Right ventricle myocardium superior (tissue), 1 donor: ENCODE results near the gene RCOR1. TPM values are rescaled to one million over a fixed set of nuclear protein-coding genes. Genes with fewer than 3 reads are reported as not detected.
"Not testable (repeated sequence)": the region's sequence is repeated elsewhere in the genome, so short reads cannot be mapped to it uniquely, and the experiment has no call there.

Experiments
- ATAC-seq: fragments of 200-7000 bp; cut with Tn5 transposase; one replicate; pipeline ENCODE4 v1.9.1; 2020; ENCODE audit warnings: mild to moderate bottlenecking; ENCODE audit not compliant: poor library complexity
- DNase-seq: peaks from one replicate; pipeline ENCODE4 v3.0.0-alpha.2; 2020
- intact Hi-C: fragments of 100-400 bp; cut with DNase I; formaldehyde crosslinking; loops from one replicate; pipeline ENCODE4 v1.11.2; 2022
- total RNA-seq: library from RNA; stranded (reverse); fragmentation: NEBNext Ultra II Directional; extraction: Animal tissue kit (Norgen Biotek cat#: 25700); gene quantifications from one replicate; pipeline ENCODE4 v1.2.1, GENCODE V29; 2021
- donor health status: DM: no; HTN: yes; CAD: no; lungs with severe emphysema.

The RCOR1 gene
- total RNA-seq, 1 donor from 2014 or later = 10.8 TPM

DNA sequence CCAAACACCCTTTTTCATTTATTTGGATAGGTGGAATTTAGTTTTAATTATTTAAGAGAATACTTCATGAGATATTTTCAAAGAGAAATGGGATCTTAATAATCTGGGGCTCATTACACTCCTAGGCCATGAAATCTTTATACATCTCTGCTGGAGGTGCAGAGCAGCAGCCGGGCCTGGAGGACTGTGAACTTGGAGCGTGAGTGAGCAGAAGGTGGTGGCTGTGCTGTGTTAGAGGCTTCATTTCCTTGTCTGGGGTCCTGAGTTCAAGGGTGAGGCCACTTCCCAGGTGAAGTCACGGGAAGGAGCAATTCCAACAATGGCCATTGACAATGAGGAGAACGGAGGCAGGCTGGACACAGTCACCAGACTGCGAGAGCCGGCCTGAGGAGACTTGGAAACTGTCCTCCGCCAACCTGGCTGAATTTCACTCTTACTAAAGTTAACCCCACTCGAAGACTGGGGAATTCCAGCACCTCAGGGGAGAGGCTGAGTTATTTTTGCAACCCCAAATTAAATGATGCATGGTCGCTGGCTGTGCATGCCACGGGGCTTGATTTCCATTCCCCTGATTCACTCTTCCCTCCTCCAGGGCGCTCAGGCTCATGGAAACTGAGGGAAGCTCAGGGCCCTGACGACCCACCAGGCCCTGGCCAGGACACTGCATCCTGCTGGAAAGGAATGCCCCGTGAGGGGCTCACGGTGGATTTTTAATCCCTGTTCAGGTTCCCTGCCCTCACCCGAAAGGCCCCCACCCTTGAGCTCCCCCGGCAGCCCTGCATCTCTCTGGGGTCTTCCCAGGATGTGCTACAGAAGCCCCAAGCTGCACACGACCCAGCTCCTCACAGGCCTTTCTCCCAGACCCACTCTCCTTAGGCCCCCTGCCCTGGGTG is 162.2 kb downstream of the RCOR1 start:
- intact Hi-C loops = no loop called here
- ATAC-seq = no peak
- DNase-seq = no peak

DNA sequence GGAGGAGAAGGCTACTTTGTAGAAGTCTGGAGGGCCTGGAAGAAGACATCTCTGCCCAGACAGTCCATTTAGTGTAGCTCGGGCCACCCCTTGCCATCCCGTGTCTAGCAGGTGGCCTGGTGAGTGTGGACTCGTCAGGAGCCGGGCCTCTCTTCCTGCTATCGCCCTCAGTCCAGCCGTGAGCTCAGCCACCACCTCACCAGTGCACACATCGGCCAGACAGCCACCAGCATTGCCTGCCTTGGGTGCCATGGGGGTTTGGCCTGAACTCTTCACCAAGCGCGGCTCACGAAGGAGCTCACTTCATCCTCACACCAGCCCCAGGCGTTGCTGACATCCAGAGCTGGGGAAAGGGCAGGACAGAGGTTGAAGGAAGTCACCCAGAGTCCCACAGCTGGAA is 165.2 kb downstream of the RCOR1 start:
- ATAC-seq = no peak

DNA sequence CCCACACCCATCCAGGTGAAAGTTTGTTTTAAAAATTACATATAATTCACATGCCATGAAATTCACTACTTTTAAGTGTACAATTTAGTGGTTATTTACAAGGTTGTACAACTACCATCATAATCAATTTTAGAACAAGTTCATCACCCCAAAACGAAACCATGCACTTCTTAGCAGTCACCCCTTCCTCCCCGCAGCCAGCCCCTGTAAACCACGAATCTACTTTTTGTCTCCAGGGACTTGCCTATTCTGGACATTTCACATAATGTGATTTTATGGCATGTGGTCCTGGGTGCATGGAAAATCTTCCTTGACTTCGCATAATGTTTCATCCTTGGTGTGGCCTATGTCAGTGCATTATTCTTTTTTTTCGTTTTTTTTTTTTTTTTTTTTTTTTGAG is 165.6 kb downstream of the RCOR1 start:
- DNase-seq (peak; percentile 1), ATAC-seq (no peak)

More for the DNA sequence above, 165.2 kb downstream of the RCOR1 start:
- peak; percentile 13 for DNase-seq
- intact Hi-C loops = no loop called here

DNA sequence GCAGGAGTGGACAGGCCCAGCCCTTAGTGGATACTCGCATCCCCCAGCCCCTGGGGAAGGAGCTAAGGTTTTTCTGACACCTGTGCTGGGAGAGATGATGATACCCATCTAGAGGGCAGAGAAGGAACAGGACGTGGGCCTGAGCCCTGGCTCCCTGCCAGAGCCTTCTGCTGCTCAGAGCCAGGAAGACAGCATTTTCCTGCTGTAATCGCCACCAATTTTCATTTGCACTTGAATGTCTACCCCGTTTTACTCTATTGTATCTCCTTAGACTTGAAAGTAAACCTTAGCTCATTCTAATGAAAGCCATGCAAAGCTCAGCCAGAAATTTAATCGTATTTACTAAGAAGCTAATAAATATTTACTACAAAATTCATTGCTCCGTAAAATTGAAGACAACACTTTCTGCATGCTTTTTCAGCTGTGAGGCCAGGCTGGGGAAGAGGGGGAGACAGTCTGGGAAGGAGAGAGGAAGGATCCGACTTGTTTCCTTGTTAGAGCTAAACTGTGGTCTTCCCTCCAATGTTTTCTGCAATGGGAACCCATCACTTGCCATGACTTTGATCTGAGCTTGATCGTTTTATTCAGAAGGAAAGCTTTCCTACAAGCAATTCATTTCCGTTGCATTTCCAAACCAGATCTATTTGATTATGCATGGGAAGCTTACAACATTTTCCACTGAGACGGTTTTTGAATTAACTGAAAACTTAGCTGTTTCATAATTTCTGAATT is 167.2 kb downstream of the RCOR1 start:
- ATAC-seq (no peak), DNase-seq (no peak)
- intact Hi-C loops = no loop called here

More for the DNA sequence above, 165.6 kb downstream of the RCOR1 start:
- intact Hi-C loops = no loop called here

DNA sequence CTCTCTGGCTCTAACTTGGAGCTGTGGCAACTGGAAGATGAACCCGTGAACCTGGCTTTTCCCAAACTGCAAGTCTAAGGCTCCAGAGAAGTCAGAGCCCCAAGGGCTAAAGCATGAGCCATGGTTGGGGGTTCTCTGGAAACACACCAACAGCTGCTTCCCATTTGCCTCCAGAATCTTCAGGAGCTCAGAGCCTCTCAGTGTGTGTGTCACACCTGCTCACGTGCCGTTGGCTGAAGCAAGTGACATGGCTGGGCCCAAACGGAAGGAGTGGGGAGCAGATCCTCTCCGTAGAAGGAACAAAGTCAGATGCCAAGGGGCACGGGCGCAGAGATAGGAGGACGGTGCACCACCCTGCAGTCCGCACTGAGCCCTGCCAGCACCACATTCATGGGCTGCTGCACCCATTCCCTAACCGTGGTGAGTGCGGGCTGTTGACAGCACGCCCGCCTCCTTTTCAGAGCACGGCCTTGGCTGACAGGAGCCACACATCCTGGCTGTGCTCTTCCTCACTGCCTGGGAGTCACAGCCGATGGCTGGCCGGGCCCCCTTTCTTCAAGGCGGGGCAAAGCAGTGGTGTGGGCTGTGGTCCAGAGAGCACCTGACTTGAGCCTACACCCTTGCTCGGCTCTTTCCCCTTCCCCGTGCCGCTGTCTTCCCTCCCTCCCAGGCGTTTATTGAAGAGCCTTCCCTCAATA is 168.2 kb downstream of the RCOR1 start:
- peak; percentile 59 for ATAC-seq
- intact Hi-C loops = no loop called here
- DNase-seq = peak; percentile 39

DNA sequence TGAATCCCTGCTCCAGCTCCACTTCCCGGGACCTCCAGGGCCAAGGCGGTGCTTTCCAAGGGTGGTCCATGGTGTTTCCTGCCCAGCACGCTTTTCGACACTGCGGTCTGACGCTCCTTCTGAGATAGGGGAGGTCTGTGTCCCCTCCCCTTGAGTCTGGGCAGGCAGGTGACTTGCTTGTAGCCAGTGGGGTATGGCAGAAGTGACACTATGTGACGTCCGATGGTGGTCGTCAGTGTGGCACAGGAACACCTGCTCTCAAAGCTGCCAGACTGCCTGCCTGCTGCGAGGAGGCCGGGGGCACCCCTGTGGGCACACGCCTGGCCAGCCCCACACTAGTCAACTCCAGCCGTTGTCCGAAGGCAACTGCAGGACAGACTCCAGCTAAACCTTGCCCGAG is 168.8 kb downstream of the RCOR1 start:
- intact Hi-C loops = no loop called here
- DNase-seq (no peak), ATAC-seq (no peak)

DNA sequence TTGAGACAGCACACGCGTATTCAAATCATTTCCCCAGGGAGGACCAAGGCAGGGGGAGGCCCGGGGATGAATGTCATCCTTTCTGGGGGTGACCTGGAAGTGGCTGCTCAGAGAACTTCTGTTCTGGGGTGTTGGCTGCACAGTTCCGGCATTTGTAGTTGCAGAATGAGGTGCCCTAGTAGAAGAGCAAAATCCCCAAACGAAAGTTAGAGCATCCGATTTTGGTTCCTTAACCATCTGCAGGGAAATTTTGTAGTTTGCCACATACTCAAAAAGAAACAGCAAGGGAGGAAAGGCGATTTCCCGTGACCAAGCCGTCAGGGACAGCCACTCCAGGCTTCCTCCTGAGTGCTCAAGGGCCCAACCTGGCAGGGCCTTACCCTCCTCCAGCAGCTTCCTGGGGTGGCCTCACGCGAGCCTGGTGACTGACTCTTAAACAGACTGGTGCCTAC is 171.8 kb downstream of the RCOR1 start:
- intact Hi-C loops = no loop called here
- ATAC-seq (no peak), DNase-seq (no peak)

DNA sequence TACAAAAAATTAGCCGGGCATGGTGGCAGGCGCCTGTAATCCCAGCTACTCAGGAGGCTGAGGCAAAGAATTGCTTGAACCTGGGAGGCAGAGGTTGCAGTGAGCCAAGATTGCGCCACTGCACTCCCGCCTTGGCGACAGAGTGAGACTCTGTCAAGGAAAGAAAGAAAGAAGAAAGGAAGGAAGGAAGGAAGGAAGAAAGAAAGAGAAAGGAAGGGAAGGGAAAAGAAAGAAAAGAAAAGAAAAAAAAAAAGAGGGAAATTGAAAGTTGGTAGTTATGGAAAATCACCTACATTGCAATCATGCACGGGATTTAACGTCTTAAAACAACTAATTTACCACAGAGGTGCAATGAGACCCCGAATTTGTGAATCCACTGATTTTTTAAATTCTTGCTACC is 173.3 kb downstream of the RCOR1 start:
- ATAC-seq, DNase-seq, intact Hi-C loops: not testable (repeated sequence)

DNA sequence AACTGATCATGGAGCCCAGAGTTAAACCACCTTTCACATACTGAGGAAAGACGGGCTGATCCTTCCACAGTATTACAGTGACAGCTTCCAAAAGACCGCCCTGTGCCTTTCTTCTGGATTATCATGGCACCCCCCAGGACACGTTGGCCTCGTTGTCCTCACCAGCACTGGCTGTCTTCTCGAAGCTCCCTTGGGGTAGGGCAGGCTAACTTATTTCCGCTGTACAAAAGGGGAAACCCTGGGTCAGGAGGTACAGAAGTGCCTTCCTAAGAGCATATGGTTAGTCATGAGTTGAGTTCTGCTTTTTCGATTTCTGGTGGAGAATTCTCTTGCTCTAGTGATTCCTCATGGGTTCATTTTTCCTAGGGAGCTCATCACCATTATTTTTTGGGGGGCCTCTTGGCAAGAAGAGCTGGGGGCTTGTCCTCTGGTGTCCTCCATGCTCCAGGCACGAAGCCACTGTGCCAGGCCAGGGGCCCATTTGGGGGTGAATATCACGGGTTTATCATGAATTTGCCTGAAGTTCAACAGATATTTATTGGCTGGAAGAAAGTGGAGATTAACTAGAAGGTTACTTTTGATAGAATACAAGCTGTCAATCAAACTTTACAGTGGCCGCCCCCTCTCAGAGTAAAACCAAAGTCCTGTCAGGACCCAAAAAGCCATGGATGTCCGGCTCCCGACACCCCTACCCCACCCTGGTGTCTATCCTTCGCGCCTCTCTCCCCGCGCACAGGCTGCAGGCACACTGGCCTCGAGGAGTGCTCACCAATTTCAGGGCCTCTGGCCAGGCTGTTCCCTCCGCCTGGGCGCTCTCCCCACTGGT is 176.0 kb downstream of the RCOR1 start:
- DNase-seq (peak; percentile 36), ATAC-seq (peak; percentile 53)
- intact Hi-C loops = no loop called here

DNA sequence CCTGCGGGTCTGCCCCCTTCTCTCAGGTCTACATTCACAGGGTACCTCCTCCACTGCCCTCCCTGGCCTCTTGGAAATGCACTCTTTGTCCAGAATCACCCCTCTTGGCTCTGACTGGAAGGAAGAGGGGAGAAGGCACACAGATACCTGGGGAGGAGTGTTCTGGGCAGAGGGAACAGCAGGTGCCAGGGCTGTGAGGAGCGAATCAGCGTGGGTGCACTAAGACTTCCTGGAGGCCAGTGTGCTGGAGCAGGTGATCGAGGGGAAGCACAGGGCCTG is 176.5 kb downstream of the RCOR1 start:
- ATAC-seq = no peak
- intact Hi-C loops = no loop called here

DNA sequence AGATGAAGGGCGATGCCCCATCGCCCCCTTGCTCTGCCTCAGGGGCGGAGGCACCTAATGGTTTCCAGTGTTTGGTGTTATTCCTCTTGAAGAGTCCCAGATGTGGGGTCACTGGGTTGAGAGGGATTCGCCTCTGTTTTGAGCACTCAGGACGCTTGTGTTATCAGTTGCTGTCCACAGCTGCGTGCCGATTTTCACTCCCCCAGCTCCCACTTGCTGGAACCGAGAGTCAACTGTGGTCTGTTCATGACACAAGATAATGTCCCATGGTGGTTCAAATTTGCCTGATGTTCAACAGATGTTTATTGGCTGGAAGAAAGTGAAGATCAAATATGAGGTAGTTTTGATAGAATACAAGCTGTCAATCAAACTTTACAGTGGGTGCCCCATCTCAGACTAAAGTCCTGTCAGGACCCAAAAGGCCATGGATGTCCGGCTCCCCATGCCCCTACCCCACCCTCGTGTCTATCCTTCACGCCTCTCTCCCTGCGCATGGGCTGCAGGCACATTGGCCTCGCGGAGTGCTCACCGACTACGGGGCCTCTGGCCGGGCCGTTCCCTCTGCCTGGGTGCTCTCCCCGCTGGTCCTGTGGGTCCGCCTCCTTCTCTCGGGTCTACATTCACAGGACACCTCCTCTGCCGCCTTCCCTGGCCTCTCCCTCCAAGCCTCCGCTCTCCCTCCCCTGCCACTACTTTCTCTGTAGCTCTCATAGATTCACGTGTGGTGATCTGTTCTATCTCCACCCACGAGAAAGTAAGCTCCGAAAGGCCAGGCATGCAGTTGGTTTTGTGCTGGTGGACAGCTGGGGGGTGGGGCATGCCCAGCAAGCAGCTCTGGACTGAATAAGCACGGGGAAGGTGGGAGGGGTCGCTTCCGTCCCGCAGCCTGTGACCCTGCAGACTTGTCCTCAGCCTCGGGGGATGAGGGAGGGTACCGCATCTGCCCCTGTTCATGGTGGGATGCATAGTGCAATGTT is 178.0 kb downstream of the RCOR1 start:
- DNase-seq = no peak
- intact Hi-C loops = no loop called here

More for the DNA sequence above, 176.5 kb downstream of the RCOR1 start:
- no peak for DNase-seq

DNA sequence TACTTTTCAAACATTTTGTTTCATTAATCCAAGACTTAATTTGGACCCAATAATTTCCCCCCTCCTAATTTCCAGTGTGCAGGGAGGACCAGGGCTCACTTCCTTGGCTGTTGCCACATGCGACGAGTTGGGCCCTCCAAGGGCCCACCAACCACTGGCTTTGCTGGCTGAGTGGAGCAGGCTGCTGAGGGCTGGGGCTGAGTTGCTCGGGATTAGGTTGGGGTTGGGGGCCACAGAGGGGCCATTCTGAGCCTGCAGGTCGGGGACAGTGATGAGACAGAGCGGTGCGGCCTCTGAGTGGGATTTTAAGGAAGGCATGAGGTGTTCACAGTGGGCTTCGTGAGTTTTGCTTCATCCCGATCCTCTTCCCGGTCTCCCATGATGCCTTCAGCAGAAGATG is 178.7 kb downstream of the RCOR1 start:
- intact Hi-C loops = no loop called here
- DNase-seq (no peak), ATAC-seq (no peak)

More for the DNA sequence above, 178.0 kb downstream of the RCOR1 start:
- no peak for ATAC-seq

DNA sequence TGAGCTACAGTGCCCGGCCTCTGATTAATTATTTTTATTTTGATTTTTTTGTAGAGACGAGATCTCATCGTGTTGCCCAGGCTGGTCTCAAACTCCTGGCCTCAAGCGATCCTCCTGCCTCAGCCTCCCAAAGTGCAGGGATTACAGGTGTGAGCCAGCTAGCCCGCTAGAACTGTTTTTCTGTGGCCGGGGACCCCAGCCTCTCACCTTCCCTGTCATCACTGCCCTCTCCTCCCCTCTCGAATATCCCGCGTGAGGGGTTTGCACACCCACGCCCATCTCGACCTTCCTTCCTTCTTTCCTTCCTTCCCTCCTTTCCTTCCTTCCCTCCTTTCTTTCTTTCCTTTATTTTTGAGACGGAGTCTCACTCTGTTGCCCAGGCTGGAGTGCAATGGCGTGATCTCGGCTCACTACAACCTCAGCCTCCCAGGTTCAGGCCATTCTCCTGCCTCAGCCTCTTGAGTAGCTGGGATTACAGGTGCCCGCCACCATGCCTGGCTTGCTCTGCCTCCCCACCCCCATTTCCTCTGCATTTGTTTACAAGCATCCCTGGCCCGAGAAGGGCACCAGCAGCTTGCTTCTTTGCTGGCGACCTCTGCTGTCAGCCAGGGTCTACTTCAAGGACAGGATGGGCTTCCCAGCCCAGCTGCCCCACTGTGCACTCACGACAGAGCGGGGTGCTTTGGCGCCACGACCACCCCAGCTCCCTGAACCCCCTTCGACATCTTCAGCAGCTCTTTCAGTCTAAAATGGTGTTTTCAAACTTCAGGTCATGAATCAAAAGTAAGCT is 180.5 kb downstream of the RCOR1 start:
- no peak for ATAC-seq
- intact Hi-C loops = no loop called here
- no peak for DNase-seq

DNA sequence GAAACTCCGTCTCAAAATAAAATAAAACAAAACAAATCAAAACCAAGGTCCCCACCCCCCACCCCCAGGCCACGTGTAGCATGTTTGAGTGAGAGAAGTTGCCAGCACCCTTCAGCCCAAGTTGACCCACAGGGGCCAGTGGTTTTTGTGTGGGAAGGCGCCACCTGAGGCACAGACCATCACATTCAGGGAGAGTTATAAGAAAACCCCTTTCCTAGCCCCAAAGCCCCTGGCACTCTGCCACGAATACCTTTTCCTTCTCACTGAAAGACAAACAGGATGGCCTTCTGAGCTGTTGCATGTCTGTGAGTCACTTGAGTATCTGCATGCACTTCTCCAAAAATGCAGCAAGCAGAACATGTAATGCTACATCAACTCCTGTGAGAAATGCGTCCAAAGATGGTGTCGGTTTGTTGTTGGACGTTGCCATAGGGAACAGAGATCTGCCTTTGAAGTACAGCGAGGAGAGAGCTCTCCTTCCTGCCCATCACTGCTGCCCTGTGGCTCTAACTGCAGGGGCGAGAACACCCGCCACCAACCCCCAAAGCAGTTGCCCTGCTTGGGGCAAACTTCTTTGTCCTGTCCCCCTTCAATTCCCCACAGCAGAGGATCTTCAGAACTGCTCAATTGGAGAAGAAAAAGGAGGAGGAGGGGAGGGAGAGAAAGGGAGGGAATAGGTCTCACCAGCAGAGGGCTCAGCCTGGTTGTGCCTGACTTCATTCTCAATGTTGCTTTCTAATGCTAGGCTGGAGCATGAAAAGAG is 182.1 kb downstream of the RCOR1 start:
- intact Hi-C loops = loop anchor here (5.0 kb wide), 1 partner anchor 148 kb away; the partner anchor contains the start of gene AMN
- peak; percentile 63 for ATAC-seq
- no peak for DNase-seq

DNA sequence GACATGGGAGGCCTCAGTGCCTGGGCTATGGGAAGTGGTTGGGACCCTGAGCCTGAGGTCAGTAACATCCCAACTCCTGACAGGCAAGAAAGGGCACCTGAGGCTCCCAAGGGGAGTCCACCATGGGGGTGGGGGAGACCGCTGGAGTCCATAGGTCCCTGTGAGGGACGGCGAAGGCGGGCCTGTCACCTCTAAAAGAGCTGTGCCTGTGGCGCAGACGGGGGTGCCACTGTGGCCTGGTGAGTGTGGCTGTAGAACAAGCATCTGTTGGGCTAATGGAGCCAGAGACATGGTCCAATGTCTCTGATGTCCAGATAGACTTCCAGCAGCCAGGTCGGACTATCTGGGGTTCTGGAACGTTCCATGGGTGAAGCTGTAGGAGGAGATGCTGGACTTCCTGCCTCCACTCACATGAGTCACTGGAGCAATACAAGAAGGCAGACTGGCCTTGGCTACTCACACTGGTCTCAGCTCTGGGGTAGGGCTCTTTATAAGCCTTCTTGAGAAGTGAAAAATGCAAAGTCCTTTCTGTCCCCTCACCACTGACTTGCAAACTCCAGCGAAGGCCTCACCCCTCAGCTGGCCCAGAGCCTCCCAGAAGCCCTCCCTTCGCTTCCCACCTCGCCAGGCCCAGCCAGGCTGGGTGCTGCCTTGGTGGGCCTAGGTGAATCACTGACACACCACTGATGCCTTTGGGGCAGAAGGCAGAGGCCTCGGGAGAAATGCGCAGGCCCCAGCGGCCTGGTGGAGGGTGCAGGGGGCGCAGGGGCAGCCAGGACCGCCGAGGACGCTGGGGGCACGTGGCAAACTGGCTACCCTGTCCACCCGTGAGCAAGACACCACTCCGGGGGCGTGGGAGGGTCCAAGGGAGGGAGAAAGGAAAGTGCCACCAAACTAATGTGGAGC is 183.7 kb downstream of the RCOR1 start:
- DNase-seq = no peak
- intact Hi-C loops = loop anchor here (5.0 kb wide), 1 partner anchor 146 kb away; the partner anchor contains the start of gene AMN
- no peak for ATAC-seq
